Measurements from ENCODE around the gene NCK1. TPM values are rescaled to one million over a fixed set of nuclear protein-coding genes. Genes with fewer than 3 reads are reported as not detected.

Gene NCK1
- polyA plus RNA-seq, 2 of the 4 experiments (the other 2 are of a cell fraction), result 30.2 to 60.8 TPM

- TF ChIP-seq BCL3 (IDR thresholded peaks at IDR 0.05), result no peak
- no peak for TF ChIP-seq REST (IDR thresholded peaks at IDR 0.05)
- TF ChIP-seq SMC3 (IDR thresholded peaks at IDR 0.05), result no peak
- TF ChIP-seq POLR2AphosphoS2 (conservative IDR thresholded peaks at IDR 0.05; ENCODE audit: low read length), result no peak
- no peak for TF ChIP-seq RFX5 (IDR thresholded peaks at IDR 0.05)
Observed at GRCh38 chr3:136973352-136973751, 111.3 kb downstream of the NCK1 start (continued).

GRCh38 chr3:136974670-136975069 lies 112.7 kb downstream of the NCK1 start:
- ChIA-PET CTCF (no interaction called here), POLR2A (no interaction called here)
- WGBS (ENCODE audit: missing lambda C conversion rate), result 46% methylated on average over 2 of the region's 2 CpGs
- H3K4me1 ChIP-seq, result no peaks in the 10 kb centered on the region
- H3K4me3 ChIP-seq, result no peak overlapping the region
- ATAC-seq (no peak), FAIRE-seq (no peak), DNase-seq (ENCODE audit: low read depth in 1 of 2, low spot score in 1 of 2) (no peak)
- TF ChIP-seq CHD4 (IDR thresholded peaks at IDR 0.05; ENCODE audit: borderline replicate concordance) (no peak), FOSL2 (IDR thresholded peaks at IDR 0.05) (no peak), FOSL2 (CRISPR knock-in tag; IDR thresholded peaks at IDR 0.05) (no peak), CEBPB (IDR thresholded peaks at IDR 0.05) (no peak), CTCF (IDR thresholded peaks at IDR 0.05) (no peak), MAX (IDR thresholded peaks at IDR 0.05) (no peak), CBX2 (IDR thresholded peaks at IDR 0.05; ENCODE audit: borderline replicate concordance, low read depth) (no peak), GATA3 (IDR thresholded peaks at IDR 0.05; ENCODE audit: borderline replicate concordance) (no peak), MYC (IDR thresholded peaks at IDR 0.05; ENCODE audit: borderline replicate concordance, low read length) (no peak), RARB (CRISPR knock-in tag; IDR thresholded peaks at IDR 0.05) (no peak), ZFP36 (IDR thresholded peaks at IDR 0.05; ENCODE audit: borderline replicate concordance, partially characterized antibody) (no peak), USF2 (IDR thresholded peaks at IDR 0.05) (no peak), PBX3 (IDR thresholded peaks at IDR 0.05) (no peak), ESRRA (IDR thresholded peaks at IDR 0.05; ENCODE audit: borderline replicate concordance, low read length) (no peak), ZC3H11A (IDR thresholded peaks at IDR 0.05) (no peak), NFE2L2 (conservative IDR thresholded peaks at IDR 0.05; ENCODE audit: low read length) (no peak), JUNB (IDR thresholded peaks at IDR 0.05) (no peak)
- no peaks in the 10 kb centered on the region for H3K9me3 ChIP-seq
- no peak overlapping the region for H3K4me2 ChIP-seq
- no peak overlapping the region for H3K27ac ChIP-seq

Data from A549 (cell line).